Measurements from ENCODE around the gene CYSTM1.

GRCh38 chr5:140182075-140182711 lies 7.2 kb downstream of the CYSTM1 start:
- TF ChIP-seq, protein P1, sequence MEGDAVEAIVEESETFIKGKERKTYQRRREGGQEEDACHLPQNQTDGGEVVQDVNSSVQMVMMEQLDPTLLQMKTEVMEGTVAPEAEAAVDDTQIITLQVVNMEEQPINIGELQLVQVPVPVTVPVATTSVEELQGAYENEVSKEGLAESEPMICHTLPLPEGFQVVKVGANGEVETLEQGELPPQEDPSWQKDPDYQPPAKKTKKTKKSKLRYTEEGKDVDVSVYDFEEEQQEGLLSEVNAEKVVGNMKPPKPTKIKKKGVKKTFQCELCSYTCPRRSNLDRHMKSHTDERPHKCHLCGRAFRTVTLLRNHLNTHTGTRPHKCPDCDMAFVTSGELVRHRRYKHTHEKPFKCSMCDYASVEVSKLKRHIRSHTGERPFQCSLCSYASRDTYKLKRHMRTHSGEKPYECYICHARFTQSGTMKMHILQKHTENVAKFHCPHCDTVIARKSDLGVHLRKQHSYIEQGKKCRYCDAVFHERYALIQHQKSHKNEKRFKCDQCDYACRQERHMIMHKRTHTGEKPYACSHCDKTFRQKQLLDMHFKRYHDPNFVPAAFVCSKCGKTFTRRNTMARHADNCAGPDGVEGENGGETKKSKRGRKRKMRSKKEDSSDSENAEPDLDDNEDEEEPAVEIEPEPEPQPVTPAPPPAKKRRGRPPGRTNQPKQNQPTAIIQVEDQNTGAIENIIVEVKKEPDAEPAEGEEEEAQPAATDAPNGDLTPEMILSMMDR (IDR thresholded peaks at IDR 0.05), result no peak
- no peak for TF ChIP-seq POLR2A (IDR thresholded peaks at IDR 0.05; ENCODE audit: low read length)

Measured in A549 (cell line).